Measurements from ENCODE around the gene CENPC.
"Not testable (repeated sequence)": the region's sequence is repeated elsewhere in the genome, so short reads cannot be mapped to it uniquely, and the experiment has no call there.

The CENPC gene

DNA sequence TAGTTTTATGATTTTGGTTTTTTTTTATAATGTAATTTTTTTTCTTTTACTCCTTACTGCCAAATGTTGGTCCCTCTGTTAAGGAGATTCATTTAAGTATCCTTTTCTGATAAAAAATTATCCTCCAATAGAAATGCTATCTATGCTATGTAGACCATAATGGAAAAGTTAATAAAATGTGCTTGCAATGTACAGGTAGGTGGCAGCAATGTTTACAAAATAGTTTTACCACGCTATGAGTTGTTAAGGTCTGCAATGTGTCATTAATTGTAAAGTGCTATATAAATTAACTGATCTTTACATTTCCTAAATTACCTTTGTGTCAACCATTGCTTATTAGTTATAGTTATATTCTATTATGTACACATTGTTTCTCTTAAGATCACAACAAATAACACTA lies 3.8 kb upstream of the CENPC start:
- peak; percentile 42 for DNase-seq

GRCh38 chr4:67546971-67547370 lies 1.7 kb upstream of the CENPC start:
- no peak for DNase-seq

DNA sequence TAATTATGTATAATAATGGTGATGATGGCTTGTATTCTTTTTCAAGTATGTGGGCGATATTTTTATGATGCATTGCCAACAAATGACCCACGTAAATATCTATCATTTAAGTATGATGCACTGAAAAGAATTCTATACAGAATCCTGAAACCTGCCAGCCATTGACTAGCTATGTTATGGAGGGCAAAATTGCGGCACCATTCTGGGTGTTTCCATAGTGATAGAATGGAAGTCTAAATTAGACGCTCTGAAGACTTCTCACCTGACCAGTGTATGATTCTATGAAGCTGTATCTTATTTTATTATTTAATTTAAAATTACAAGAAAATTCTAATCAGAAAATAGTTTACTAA lies 677 bp upstream of the CENPC start:
- DNase-seq, result no peak

GRCh38 chr4:67542076-67542475 lies 3.2 kb downstream of the CENPC start:
- DNase-seq, result no peak

DNA sequence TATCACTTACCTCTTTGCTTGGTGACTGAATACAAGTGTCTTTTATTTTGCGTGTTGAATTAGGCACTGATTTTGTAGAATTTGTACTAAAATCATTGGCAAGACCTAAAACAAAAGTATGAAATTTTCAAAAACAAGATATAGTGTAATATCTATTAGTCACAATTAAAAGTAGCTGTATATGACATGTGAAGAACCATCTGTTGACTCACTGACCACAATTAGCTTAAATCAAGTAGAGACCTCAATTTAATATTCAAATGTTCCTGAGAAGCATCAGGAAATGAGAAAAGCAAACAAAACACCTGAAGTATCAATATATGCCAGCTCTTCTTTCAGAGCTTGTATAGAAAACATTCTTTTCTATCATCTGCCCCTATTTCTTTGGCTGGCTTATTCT lies 5.5 kb downstream of the CENPC start:
- DNase-seq, result no peak

DNA sequence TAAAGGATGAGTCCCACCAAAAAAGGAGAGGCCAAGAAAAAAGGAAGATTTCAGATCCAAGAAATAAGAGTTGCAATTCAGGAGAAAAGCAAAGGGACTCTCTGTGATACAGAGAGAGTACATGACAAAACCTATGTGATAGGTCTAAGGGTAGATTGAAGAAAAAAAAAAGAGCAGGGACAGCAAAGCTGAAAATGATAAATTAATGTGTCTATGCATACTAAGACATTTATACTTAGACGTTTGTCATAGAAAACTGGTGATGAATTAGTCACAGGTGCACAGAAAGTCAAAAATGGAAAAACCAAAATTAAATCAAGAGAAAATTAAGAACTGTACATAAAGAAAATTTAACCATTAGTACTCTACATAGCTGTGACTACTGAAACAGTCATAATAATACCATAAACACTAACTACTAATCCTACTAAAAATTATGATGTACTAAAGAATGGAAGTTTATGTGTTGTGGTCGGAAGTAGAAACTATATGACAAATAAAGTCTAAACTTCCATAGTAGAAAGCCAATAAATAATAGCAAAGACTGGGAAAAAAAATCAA lies 9.9 kb downstream of the CENPC start:
- no peak for DNase-seq

DNA sequence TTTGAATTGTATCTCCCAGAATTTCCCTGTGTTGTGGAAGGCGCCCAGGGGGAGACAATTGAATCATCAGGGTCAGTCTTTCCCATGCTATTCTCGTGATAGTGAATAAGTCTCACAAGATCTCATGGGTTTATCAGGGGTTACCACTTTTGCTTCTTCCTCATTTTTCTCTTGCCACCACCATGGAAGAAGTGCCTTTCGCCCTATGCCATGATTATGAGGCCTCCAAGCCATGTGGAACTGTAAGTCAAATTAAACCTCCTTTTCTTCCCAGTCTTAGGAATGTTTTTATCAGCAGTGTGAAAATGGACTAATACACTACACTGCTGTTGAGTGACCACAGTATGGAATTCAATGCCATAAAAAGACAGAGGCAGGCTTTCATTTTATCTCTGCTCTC lies 12.2 kb downstream of the CENPC start:
- no peak for DNase-seq

DNA sequence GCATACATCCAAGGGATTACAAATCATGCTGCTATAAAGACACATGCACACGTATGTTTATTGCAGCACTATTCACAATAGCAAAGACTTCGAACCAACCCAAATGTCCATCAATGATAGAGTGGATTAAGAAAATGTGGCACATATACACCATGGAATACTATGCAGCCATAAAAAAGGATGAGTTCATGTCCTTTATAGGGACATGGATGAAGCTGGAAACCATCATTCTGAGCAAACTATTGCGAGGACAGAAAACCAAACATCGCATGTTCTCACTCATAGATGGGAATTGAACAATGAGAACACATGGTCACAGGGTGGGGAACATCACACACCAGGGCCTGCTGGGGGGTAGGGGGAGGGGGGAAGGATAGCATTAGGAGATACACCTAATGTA lies 12.9 kb downstream of the CENPC start:
- not testable (repeated sequence) for DNase-seq

DNA sequence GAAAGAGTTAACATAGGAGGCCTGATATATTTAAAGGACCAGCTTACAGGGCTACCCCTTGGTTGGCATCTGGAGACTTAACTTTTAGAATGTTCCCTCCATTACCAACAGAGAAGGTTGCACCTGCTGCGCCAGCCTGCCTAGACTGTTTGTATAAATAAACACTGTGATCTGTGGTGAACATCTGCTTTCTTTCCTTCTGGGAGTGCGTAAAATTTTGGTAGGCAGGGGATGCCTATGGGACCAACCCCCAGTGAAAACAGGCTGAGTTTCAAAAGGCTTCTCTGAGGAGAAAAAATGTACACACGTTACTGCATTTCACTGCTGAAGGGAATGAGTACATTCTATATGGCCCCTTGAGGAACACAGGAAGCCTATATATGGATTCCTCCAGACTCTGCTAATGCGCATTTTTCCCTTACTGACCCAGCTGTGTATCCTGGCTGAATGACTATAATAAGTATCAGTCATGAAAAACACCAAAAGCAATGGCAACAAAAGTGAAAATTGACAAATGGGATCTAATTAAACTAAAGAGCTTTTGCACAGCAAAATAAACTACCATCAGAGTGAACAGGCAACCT lies 13.8 kb downstream of the CENPC start:
- no peak for DNase-seq

GRCh38 chr4:67524140-67524539 lies 21.2 kb downstream of the CENPC start:
- DNase-seq, result not testable (repeated sequence)

DNA sequence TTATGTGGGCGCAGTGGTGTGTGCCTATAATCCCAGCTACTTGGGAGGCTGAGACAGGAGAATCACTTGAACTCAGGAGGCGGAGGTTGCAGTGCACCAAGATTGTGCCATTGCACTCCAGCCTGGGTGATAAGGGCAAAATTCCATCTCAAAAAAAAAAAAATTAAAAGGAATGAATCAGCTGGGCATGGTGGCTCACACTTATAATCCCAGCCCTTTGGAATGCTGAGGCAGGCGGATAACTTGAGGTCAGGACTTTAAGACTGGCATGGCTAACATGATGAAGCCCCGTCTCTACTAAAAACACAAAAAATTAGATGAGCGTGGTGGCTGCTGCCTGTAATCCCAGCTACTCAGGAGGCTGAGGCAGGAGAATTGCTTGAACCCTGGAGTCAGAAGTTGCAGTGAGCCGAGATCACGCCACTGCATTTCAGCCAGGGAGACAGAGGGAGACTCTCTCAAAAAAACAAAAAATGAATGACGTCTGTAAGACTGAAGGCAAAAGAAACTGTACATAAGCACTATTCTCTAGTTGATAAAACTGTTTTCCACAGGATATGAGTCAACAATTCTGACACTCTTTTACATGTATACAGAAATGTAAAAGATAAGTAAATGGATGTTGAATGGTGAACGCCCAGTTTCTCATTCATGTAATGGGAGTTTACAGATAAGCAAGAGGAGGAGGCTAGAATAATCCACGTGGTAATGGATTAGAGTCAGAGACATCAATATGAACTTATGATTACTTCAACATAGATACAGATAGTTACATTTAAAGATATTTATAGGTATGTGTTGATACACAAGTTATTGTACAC lies 22.2 kb downstream of the CENPC start:
- no peak for DNase-seq

- no peak for DNase-seq
Observed at GRCh38 chr4:67522230-67522629, 23.1 kb downstream of the CENPC start.

- no peak for DNase-seq
Observed at GRCh38 chr4:67521506-67521905, 23.8 kb downstream of the CENPC start.

- no peak for DNase-seq
Observed at GRCh38 chr4:67520141-67520540, 25.2 kb downstream of the CENPC start.

GRCh38 chr4:67512501-67512900 lies 32.8 kb downstream of the CENPC start:
- no peak for DNase-seq

- DNase-seq, result no peak
Observed at GRCh38 chr4:67500373-67500772, 44.9 kb downstream of the CENPC start.

DNA sequence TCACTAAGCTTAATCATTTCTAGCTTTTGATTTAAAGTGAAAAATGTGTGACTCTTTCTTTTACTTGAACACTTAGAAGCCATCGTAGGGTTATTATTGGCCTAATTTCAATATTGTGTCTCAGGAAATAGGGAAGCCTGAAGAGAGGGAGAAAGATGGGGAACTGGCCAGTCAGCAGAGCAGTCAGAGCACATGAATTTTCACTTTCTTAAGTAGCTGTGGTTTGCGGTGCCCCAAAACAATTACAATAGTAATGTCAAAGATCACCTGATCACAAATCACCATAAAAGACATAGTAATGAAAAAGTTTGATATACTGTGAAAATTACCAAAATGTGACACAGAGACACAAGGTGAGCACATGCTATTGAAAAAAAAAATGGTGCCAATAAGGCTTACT lies 45.5 kb downstream of the CENPC start:
- DNase-seq, result peak; percentile 46

GRCh38 chr4:67483868-67484602 lies 61.3 kb downstream of the CENPC start:
- DNase-seq, result no peak

GRCh38 chr4:67480810-67481209 lies 64.5 kb downstream of the CENPC start:
- DNase-seq, result no peak

DNA sequence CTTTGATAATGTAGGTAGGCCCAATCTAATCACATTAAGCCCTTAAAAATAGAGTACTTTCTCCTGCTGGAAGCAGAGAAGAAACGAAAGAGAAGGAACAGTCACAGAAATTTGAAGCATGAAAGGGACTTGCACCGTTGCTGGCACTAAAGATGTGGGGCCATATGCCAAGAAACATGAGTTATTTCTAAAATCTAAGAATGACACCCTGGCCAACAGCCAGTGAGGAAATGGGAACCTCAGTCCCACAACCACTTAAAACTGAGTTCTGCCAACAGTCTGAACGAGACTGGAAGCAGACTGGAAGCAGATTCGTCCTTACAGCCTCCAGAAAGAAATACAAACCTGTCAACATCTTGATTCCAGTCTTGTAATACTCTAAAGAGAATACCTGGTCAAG lies 70.1 kb downstream of the CENPC start:
- DNase-seq, result no peak

- DNase-seq, result peak; percentile 5
Observed at GRCh38 chr4:67470871-67471270, 74.4 kb downstream of the CENPC start.

DNA sequence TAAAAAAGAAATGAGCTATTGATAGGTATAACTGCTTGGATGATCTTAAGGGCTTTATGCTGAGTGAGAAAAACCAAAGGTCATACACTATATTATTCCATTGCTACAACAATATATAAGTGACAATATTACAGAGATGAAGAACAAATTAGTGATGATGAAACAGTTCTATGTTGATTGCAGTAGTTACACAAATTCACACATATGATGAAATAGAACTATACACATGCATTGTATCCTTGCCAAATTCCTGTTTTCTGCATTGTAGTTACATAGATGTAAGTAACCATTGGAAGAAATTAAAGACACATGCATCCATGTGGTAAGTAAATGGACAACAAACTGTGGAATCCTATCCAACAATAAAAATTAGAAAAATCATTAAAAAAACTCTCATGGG lies 76.5 kb downstream of the CENPC start:
- no peak for DNase-seq

GRCh38 chr4:67466751-67467150 lies 78.6 kb downstream of the CENPC start:
- DNase-seq, result no peak

DNA sequence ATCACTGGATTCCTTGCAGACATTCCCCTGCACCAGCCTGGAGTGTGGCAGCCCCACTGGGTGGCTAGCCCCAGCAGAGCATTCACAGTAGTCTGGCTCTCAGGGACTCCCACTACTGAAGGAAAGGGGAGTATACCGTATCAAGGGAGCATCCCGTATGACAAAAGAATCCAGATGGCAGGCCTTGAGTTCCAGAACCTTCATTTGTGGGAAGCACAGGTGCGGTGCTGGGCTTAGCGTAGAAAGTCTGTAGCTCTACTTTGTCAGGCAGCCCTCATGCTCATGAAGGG lies 79.6 kb downstream of the CENPC start:
- DNase-seq, result no peak
